Erythroblast (primary cell): ENCODE data around the gene ADAM15.

Experiments used
- DNase-seq, 2 experiments: peaks; one replicate each; lab custom pipeline; 2025; lab: John Stamatoyannopoulos, UW
- GATA1 ChIP-seq: IDR thresholded peaks from 2 replicates; pipeline ENCODE4 v1.6.1; 2011; ENCODE audit warnings: low read depth, mild to moderate bottlenecking, control low read depth, low read length, moderate library complexity
- POLR2A ChIP-seq: IDR thresholded peaks from 2 replicates; pipeline ENCODE4 v1.6.1; 2011; ENCODE audit warnings: mild to moderate bottlenecking, low read length

Gene ADAM15

GRCh38 chr1:155061381-155062150 lies 10.4 kb downstream of the ADAM15 start:
- peak; percentile 87 to 93 for DNase-seq
- no peak for TF ChIP-seq POLR2A
- no peak for TF ChIP-seq GATA1

- DNase-seq = no peak
- TF ChIP-seq GATA1 (no peak), POLR2A (no peak)
Measured at GRCh38 chr1:155062151-155062686, 11.1 kb downstream of the ADAM15 start.

GRCh38 chr1:155062702-155063411 lies 11.7 kb downstream of the ADAM15 start:
- peak; percentile 72 to 79 for DNase-seq
- no peak for TF ChIP-seq GATA1

- no peak for TF ChIP-seq GATA1
- TF ChIP-seq POLR2A = no peak
- peak; percentile 70 to 75 for DNase-seq
Measured at GRCh38 chr1:155063550-155064110, 12.5 kb downstream of the ADAM15 start, which contains the start of gene EFNA4. Gene EFNA4, plus strand, starts transcription at chr1:155063740. Its CDS starts 84 bp downstream, at chr1:155063824.

GRCh38 chr1:155064111-155064831 lies 13.2 kb downstream of the ADAM15 start:
- DNase-seq = no peak
- TF ChIP-seq POLR2A (no peak), GATA1 (no peak)

GRCh38 chr1:155064832-155065429 lies 13.8 kb downstream of the ADAM15 start:
- TF ChIP-seq GATA1 = no peak
- TF ChIP-seq POLR2A = no peak
- no peak for DNase-seq

GRCh38 chr1:155066777-155067176 lies 15.7 kb downstream of the ADAM15 start:
- no peak for TF ChIP-seq GATA1
- TF ChIP-seq POLR2A = no peak
- no peak for DNase-seq

- TF ChIP-seq POLR2A = no peak
- DNase-seq = no peak
Measured at GRCh38 chr1:155068599-155068998, 17.5 kb downstream of the ADAM15 start.

GRCh38 chr1:155069551-155070157 lies 18.5 kb downstream of the ADAM15 start:
- DNase-seq = no peak
- TF ChIP-seq POLR2A = no peak
- TF ChIP-seq GATA1 = no peak

GRCh38 chr1:155070158-155070621 lies 19.1 kb downstream of the ADAM15 start:
- DNase-seq = no peak
- no peak for TF ChIP-seq POLR2A
- TF ChIP-seq GATA1 = no peak

- no peak for TF ChIP-seq GATA1
- TF ChIP-seq POLR2A = no peak
- DNase-seq = peak; percentile 92 to 93
Measured at GRCh38 chr1:155070721-155071569, 19.8 kb downstream of the ADAM15 start.

- DNase-seq = no peak
- TF ChIP-seq POLR2A = no peak
- TF ChIP-seq GATA1 = no peak
Measured at GRCh38 chr1:155071701-155072100, 20.6 kb downstream of the ADAM15 start.
